Tibial nerve (tissue), 4 donors: ENCODE results near the gene TBC1D22A. TPM values are rescaled to one million over a fixed set of nuclear protein-coding genes. Genes with fewer than 3 reads are reported as not detected.

Source experiments
- DNase-seq, 2 donors: peaks; one replicate each; pipeline ENCODE4 v3.0.0-alpha.2; 2019; ENCODE audit warnings: low spot score in 2 of 2
- H3K27ac ChIP-seq, 4 donors: fragments of 200-600 bp; sonication (generic) in 3 of 4; one replicate each; pipeline ENCODE4 v1.5.1; 2017 to 2019; ENCODE audit warnings: mild to moderate bottlenecking in 1 of 4
- H3K27me3 ChIP-seq, 2 donors: fragments of 200-600 bp; sonication (generic) in 1 of 2; one replicate each; pipeline versions ENCODE4 v1.5.1 to v1.6.0; 2017 to 2019
- H3K36me3 ChIP-seq, 3 donors: fragments of 200-600 bp; sonication (generic); one replicate each; pipeline ENCODE4 v1.5.1; 2018 to 2019
- H3K4me1 ChIP-seq, 4 donors: fragments of 200-600 bp; sonication (generic) in 3 of 4; one replicate each; pipeline ENCODE4 v1.5.1; 2017 to 2019
- H3K4me3 ChIP-seq, 4 donors: fragments of 200-600 bp; sonication (generic) in 3 of 4; one replicate each; pipeline ENCODE4 v1.5.1; 2017 to 2019; ENCODE audit warnings: mild to moderate bottlenecking in 1 of 4, moderate library complexity in 1 of 4
- H3K9me3 ChIP-seq, 4 donors: fragments of 200-600 bp; sonication (generic) in 3 of 4; one replicate each; pipeline ENCODE4 v1.5.1; 2017 to 2019
- EP300 ChIP-seq, 2 donors: sonication (generic); formaldehyde crosslinking; IDR thresholded peaks; one replicate each; pipeline ENCODE4 v1.6.1; 2017; ENCODE audit warnings: antibody characterized with exemption in 2 of 2, mild to moderate bottlenecking in 1 of 2
- POLR2A ChIP-seq, 2 donors: fragments of 450-650 bp; IDR thresholded peaks; one replicate each; pipeline ENCODE4 v1.6.1; 2017; ENCODE audit warnings: antibody characterized with exemption in 2 of 2, mild to moderate bottlenecking in 2 of 2, moderate library complexity in 2 of 2
- WGBS, 2 donors: methylation state at CpG; one replicate each; pipeline ENCODE4 v1.1.5; 2018; 5-methylcytosine and 5-hydroxymethylcytosine counted together
- total RNA-seq, 4 donors: library from RNA; depleted of rRNA; stranded (reverse); fragments of >200 nt; gene quantifications; one replicate each; pipeline ENCODE4 v1.1.0, GENCODE V29; 2016
- TF ChIP-seq, protein P1 (sequence below), 5 experiments: fragments of 200-600 bp in 3 of 5; fragments of 450-650 bp in 2 of 5; sonication (generic) in 3 of 5; IDR thresholded peaks; one replicate each; pipeline ENCODE4 v1.5.1; 2016 to 2019; ENCODE audit warnings: antibody characterized with exemption in 5 of 5, mild to moderate bottlenecking in 3 of 5, moderate library complexity in 2 of 5

TBC1D22A gene
- total RNA-seq, 4 donors from 2014 or later = 27.3 to 35.4 (median 29.3) TPM

GRCh38 chr22:47145883-47146282 lies 383.4 kb downstream of the TBC1D22A start:
- WGBS, 2 donors = 89 to 90% methylated on average over 20 of the region's 20 CpGs
- H3K4me1 ChIP-seq = no peaks in the 10 kb centered on the region
- TF ChIP-seq, protein P1, sequence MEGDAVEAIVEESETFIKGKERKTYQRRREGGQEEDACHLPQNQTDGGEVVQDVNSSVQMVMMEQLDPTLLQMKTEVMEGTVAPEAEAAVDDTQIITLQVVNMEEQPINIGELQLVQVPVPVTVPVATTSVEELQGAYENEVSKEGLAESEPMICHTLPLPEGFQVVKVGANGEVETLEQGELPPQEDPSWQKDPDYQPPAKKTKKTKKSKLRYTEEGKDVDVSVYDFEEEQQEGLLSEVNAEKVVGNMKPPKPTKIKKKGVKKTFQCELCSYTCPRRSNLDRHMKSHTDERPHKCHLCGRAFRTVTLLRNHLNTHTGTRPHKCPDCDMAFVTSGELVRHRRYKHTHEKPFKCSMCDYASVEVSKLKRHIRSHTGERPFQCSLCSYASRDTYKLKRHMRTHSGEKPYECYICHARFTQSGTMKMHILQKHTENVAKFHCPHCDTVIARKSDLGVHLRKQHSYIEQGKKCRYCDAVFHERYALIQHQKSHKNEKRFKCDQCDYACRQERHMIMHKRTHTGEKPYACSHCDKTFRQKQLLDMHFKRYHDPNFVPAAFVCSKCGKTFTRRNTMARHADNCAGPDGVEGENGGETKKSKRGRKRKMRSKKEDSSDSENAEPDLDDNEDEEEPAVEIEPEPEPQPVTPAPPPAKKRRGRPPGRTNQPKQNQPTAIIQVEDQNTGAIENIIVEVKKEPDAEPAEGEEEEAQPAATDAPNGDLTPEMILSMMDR (IDR thresholded peaks at IDR 0.05) = no peak
- TF ChIP-seq POLR2A (IDR thresholded peaks at IDR 0.05) (no peak), EP300 (IDR thresholded peaks at IDR 0.05) (no peak)
- peaks cover 0 to 11% (median 0%) of the 10 kb centered on the region in 3 donors for H3K36me3 ChIP-seq
- no peak overlapping the region for H3K27ac ChIP-seq
- H3K9me3 ChIP-seq = no peaks in the 10 kb centered on the region
- H3K27me3 ChIP-seq = no peaks in the 10 kb centered on the region
- DNase-seq = no peak
- H3K4me3 ChIP-seq = no peak overlapping the region

GRCh38 chr22:47146391-47146790 lies 383.9 kb downstream of the TBC1D22A start:
- Histone ChIP-seq H3K27me3 (no peaks in the 10 kb centered on the region), H3K36me3 (peaks cover 0 to 11% (median 0%) of the 10 kb centered on the region in 3 donors), H3K4me3 (no peak overlapping the region), H3K9me3 (no peaks in the 10 kb centered on the region), H3K4me1 (no peaks in the 10 kb centered on the region), H3K27ac (no peak overlapping the region)
- no peak for TF ChIP-seq POLR2A (IDR thresholded peaks at IDR 0.05)
- no peak for TF ChIP-seq EP300 (IDR thresholded peaks at IDR 0.05)
- TF ChIP-seq, protein P1 (IDR thresholded peaks at IDR 0.05) = no peak
- 90 to 91% methylated on average over 10 to 11 of the region's 11 CpGs for WGBS, 2 donors
- no peak for DNase-seq

GRCh38 chr22:47146941-47147340 lies 384.5 kb downstream of the TBC1D22A start:
- H3K4me3 ChIP-seq = no peak overlapping the region
- no peak for DNase-seq
- WGBS, 2 donors = 85 to 93% methylated on average over 16 of the region's 16 CpGs
- H3K36me3 ChIP-seq = peaks cover 0 to 11% (median 0%) of the 10 kb centered on the region in 3 donors
- no peaks in the 10 kb centered on the region for H3K9me3 ChIP-seq
- TF ChIP-seq, protein P1 (IDR thresholded peaks at IDR 0.05) = no peak
- no peak for TF ChIP-seq EP300 (IDR thresholded peaks at IDR 0.05)
- TF ChIP-seq POLR2A (IDR thresholded peaks at IDR 0.05) = no peak
- H3K27me3 ChIP-seq = no peaks in the 10 kb centered on the region
- H3K4me1 ChIP-seq = no peaks in the 10 kb centered on the region
- no peak overlapping the region for H3K27ac ChIP-seq

DNA sequence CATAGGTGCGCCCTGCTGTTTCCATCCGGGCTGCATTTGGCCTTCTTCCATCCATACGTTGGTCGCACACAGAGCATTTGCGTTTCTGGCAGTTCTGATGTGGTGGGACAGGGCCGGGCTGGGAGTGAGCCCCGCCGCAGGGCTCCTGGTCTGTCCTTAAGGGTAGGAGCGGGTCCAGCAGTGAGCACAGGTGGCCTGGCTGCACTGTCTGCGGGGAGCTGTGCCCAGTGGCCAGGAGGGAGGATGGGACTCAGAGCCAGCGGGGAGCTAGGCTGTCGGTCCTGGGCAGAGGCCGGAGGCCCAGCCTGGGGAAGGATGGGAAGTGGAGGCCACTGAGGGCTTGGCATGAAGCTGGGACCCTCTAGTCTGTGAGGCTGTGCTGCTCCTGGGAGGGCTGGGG lies 385.1 kb downstream of the TBC1D22A start:
- 92 to 94% methylated on average over 10 to 12 of the region's 13 CpGs for WGBS, 2 donors
- no peak for DNase-seq
- H3K27me3 ChIP-seq = no peaks in the 10 kb centered on the region
- peaks cover 0 to 11% (median 0%) of the 10 kb centered on the region in 3 donors for H3K36me3 ChIP-seq
- no peak overlapping the region for H3K27ac ChIP-seq
- H3K4me1 ChIP-seq = no peaks in the 10 kb centered on the region
- TF ChIP-seq POLR2A (IDR thresholded peaks at IDR 0.05) (no peak), EP300 (IDR thresholded peaks at IDR 0.05) (no peak)
- TF ChIP-seq, protein P1 (IDR thresholded peaks at IDR 0.05) = no peak
- H3K4me3 ChIP-seq = no peak overlapping the region
- H3K9me3 ChIP-seq = peaks cover 0 to 4% (median 0%) of the 10 kb centered on the region in 4 donors

GRCh38 chr22:47148510-47148909 lies 386.1 kb downstream of the TBC1D22A start:
- H3K4me3 ChIP-seq = no peak overlapping the region
- peaks cover 0 to 8% (median 0%) of the 10 kb centered on the region in 4 donors for H3K9me3 ChIP-seq
- no peaks in the 10 kb centered on the region for H3K27me3 ChIP-seq
- peaks cover 0 to 2% (median 0%) of the 10 kb centered on the region in 4 donors for H3K4me1 ChIP-seq
- whole genome bisulfite sequencing, 2 donors = 83 to 90% methylated on average over 3 of the region's 3 CpGs
- no peak for DNase-seq
- H3K36me3 ChIP-seq = peaks cover 0 to 9% (median 0%) of the 10 kb centered on the region in 3 donors
- no peak overlapping the region for H3K27ac ChIP-seq
- TF ChIP-seq, protein P1 (IDR thresholded peaks at IDR 0.05) = no peak
- TF ChIP-seq POLR2A (IDR thresholded peaks at IDR 0.05) (no peak), EP300 (IDR thresholded peaks at IDR 0.05) (no peak)
